Stimulated activated naive CD8-positive, alpha-beta T cell treated with anti-CD3 and anti-CD28 coated beads, Interleukin-15, Interleukin-2, amounts not matched to agents 100 U/mL and 50 U/mL, for 24 hours (primary cell): Measurements from ENCODE around the gene MCRIP1.

Experiments
- ATAC-seq: fragments of 150-1000 bp; cut with Tn5 transposase; one replicate; pipeline ENCODE4 v1.10.0; 2021
- DNase-seq: peaks from one replicate; pipeline ENCODE4 v3.0.0; 2021

Gene MCRIP1

GRCh38 chr17:81833160-81833920 is at the start of gene MCRIP1:
TSS of gene MCRIP1 (minus strand) at chr17:81833291. CDS start at chr17:81824506, 8,785 bp downstream.
- DNase-seq (peak; percentile 99), ATAC-seq (peak; percentile 83)

- DNase-seq (no peak), ATAC-seq (no peak)
Observed at GRCh38 chr17:81879121-81879520, 46.0 kb upstream of the MCRIP1 start.

- DNase-seq (no peak), ATAC-seq (no peak)
Observed at GRCh38 chr17:81878294-81878693, 45.2 kb upstream of the MCRIP1 start.

GRCh38 chr17:81877569-81877968 is 44.5 kb upstream of the MCRIP1 start:
- ATAC-seq (no peak), DNase-seq (no peak)

- DNase-seq (peak; percentile 98), ATAC-seq (no peak)
Observed at GRCh38 chr17:81871387-81872230, 38.5 kb upstream of the MCRIP1 start.

- DNase-seq (no peak), ATAC-seq (peak; percentile 53)
Observed at GRCh38 chr17:81870981-81871386, 37.9 kb upstream of the MCRIP1 start, which contains the start of gene ARHGDIA. TSS of gene ARHGDIA (minus strand) at chr17:81871337. CDS start at chr17:81869930, 1,407 bp downstream.

- ATAC-seq, result peak; percentile 5
- DNase-seq, result peak; percentile 61
Observed at GRCh38 chr17:81870131-81870980, 37.3 kb upstream of the MCRIP1 start.

GRCh38 chr17:81869221-81870130 is 36.4 kb upstream of the MCRIP1 start:
- DNase-seq (peak; percentile 78), ATAC-seq (peak; percentile 15)

- DNase-seq (peak; percentile 37), ATAC-seq (no peak)
Observed at GRCh38 chr17:81868674-81869220, 35.7 kb upstream of the MCRIP1 start.

- DNase-seq, result peak; percentile 33
- no peak for ATAC-seq
Observed at GRCh38 chr17:81867991-81868673, 35.0 kb upstream of the MCRIP1 start.

GRCh38 chr17:81867170-81867990 is 34.3 kb upstream of the MCRIP1 start:
- peak; percentile 49 for DNase-seq
- ATAC-seq, result no peak

- ATAC-seq, result no peak
- no peak for DNase-seq
Observed at GRCh38 chr17:81866440-81867169, 33.5 kb upstream of the MCRIP1 start.

- DNase-seq (no peak), ATAC-seq (no peak)
Observed at GRCh38 chr17:81865733-81866439, 32.8 kb upstream of the MCRIP1 start.

GRCh38 chr17:81865358-81865732 is 32.3 kb upstream of the MCRIP1 start:
- no peak for DNase-seq
- ATAC-seq, result no peak

- DNase-seq (no peak), ATAC-seq (no peak)
Observed at GRCh38 chr17:81863833-81864768, 31.0 kb upstream of the MCRIP1 start.

- no peak for ATAC-seq
Observed at GRCh38 chr17:81863123-81863675, 30.1 kb upstream of the MCRIP1 start.

More at GRCh38 chr17:81863123-81863675, 30.1 kb upstream of the MCRIP1 start:
- DNase-seq, result no peak
